ENCODE measurements around the gene ACTMAP.
"Not testable (repeated sequence)": the region's sequence is repeated elsewhere in the genome, so short reads cannot be mapped to it uniquely, and the experiment has no call there.

ACTMAP gene

GRCh38 chr19:40733149-40733548 lies 17.1 kb downstream of the ACTMAP start:
- H4K20me1 ChIP-seq (ENCODE audit: insufficient read depth, low read length): no peaks in the 10 kb centered on the region
- H3K9me3 ChIP-seq (replicated peaks; ENCODE audit: insufficient read depth, low read length): no peaks in the 10 kb centered on the region
- no peak overlapping the region for H3K27ac ChIP-seq (ENCODE audit: low read length)
- no peaks in the 10 kb centered on the region for H3K27me3 ChIP-seq (replicated peaks; ENCODE audit: insufficient read depth, low read length)
- H3K79me2 ChIP-seq (ENCODE audit: low read length): no peaks in the 10 kb centered on the region
- DNase-seq: no peak
- no peaks in the 10 kb centered on the region for H3K4me1 ChIP-seq (ENCODE audit: low read length)
- H3K36me3 ChIP-seq (replicated peaks; ENCODE audit: insufficient read depth, low read length): no peaks in the 10 kb centered on the region
- no peak overlapping the region for H3K9ac ChIP-seq (ENCODE audit: low read length)
- no peaks in the 10 kb centered on the region for H3K9me2 ChIP-seq (replicated peaks; ENCODE audit: insufficient read depth, low read length)
- TF ChIP-seq, protein P1, sequence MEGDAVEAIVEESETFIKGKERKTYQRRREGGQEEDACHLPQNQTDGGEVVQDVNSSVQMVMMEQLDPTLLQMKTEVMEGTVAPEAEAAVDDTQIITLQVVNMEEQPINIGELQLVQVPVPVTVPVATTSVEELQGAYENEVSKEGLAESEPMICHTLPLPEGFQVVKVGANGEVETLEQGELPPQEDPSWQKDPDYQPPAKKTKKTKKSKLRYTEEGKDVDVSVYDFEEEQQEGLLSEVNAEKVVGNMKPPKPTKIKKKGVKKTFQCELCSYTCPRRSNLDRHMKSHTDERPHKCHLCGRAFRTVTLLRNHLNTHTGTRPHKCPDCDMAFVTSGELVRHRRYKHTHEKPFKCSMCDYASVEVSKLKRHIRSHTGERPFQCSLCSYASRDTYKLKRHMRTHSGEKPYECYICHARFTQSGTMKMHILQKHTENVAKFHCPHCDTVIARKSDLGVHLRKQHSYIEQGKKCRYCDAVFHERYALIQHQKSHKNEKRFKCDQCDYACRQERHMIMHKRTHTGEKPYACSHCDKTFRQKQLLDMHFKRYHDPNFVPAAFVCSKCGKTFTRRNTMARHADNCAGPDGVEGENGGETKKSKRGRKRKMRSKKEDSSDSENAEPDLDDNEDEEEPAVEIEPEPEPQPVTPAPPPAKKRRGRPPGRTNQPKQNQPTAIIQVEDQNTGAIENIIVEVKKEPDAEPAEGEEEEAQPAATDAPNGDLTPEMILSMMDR (IDR thresholded peaks at IDR 0.05; ENCODE audit: low read length): no peak
- TF ChIP-seq EZH2 (optimal IDR thresholded peaks at IDR 0.05; ENCODE audit: low read depth, low read length): no peak
- TF ChIP-seq EZH2phosphoT487 (IDR thresholded peaks at IDR 0.05; ENCODE audit: low read length): no peak
- H3F3A ChIP-seq (ENCODE audit: insufficient read depth, low read length): no peaks in the 10 kb centered on the region
- no peak overlapping the region for H2AFZ ChIP-seq (ENCODE audit: low read length)
- no peak overlapping the region for H3K4me2 ChIP-seq (ENCODE audit: low read depth, low read length)
- H3K4me3 ChIP-seq (ENCODE audit: low read length): no peak overlapping the region

DNA sequence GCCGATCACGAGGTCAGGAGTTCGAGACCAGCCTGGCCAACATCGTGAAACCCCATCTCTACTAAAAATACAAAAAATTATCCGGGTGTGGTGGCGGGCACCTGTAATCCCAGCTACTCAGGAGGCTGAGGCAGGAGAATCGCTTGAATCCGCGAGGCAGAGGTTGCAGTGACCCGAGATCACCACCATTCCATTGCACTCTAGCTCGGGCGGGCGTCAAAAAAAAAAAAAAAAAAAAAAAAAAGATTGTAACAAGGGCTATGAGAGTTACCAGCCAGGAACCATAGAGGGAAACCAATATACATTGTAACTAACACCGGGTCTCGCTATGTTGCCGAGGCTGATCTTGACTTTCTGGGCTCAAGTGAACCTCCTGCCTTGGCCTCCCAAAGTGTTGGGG lies 18.0 kb downstream of the ACTMAP start:
- H2AFZ ChIP-seq (ENCODE audit: low read length); H3K9ac ChIP-seq (ENCODE audit: low read length); H3K36me3 ChIP-seq (replicated peaks; ENCODE audit: insufficient read depth, low read length); H3K4me2 ChIP-seq (ENCODE audit: low read depth, low read length); H3K4me3 ChIP-seq (ENCODE audit: low read length); DNase-seq; H3K27me3 ChIP-seq (replicated peaks; ENCODE audit: insufficient read depth, low read length); H3K9me3 ChIP-seq (replicated peaks; ENCODE audit: insufficient read depth, low read length); H3K79me2 ChIP-seq (ENCODE audit: low read length); H3F3A ChIP-seq (ENCODE audit: insufficient read depth, low read length); H3K4me1 ChIP-seq (ENCODE audit: low read length); H3K27ac ChIP-seq (ENCODE audit: low read length); H3K9me2 ChIP-seq (replicated peaks; ENCODE audit: insufficient read depth, low read length); H4K20me1 ChIP-seq (ENCODE audit: insufficient read depth, low read length): not testable (repeated sequence)

DNA sequence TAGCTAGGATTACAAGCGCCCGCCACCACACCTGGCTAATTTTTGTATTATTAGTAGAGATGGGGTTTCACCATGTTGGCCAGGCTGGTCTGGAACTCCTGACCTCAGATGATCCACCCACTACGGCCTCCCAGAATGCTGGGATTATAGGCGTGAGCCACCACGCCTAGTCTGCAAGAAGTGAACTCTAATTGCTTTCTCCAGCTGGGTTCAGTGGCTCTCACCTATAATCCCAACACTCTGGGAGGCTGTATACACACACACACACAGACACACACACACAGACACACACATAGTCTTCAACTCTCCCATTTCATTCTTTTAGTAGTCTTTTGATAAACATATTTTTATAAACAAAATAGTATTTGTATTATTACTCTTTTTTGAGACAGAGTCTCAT lies 20.2 kb downstream of the ACTMAP start:
- H3K36me3 ChIP-seq (replicated peaks; ENCODE audit: insufficient read depth, low read length); DNase-seq; H3K4me2 ChIP-seq (ENCODE audit: low read depth, low read length): not testable (repeated sequence)

GRCh38 chr19:40726279-40726678 lies 24.0 kb downstream of the ACTMAP start:
- no peak for DNase-seq
- no peak overlapping the region for H3K4me2 ChIP-seq (ENCODE audit: low read depth, low read length)
- no peaks in the 10 kb centered on the region for H3K9me2 ChIP-seq (replicated peaks; ENCODE audit: insufficient read depth, low read length)
- no peaks in the 10 kb centered on the region for H3K79me2 ChIP-seq (ENCODE audit: low read length)
- H3F3A ChIP-seq (ENCODE audit: insufficient read depth, low read length): no peaks in the 10 kb centered on the region
- H3K9ac ChIP-seq (ENCODE audit: low read length): no peak overlapping the region
- H3K27ac ChIP-seq (ENCODE audit: low read length): no peak overlapping the region
- no peaks in the 10 kb centered on the region for H3K4me1 ChIP-seq (ENCODE audit: low read length)
- no peak overlapping the region for H3K4me3 ChIP-seq (ENCODE audit: low read length)
- H3K9me3 ChIP-seq (replicated peaks; ENCODE audit: insufficient read depth, low read length): no peaks in the 10 kb centered on the region
- no peak overlapping the region for H2AFZ ChIP-seq (ENCODE audit: low read length)
- H4K20me1 ChIP-seq (ENCODE audit: insufficient read depth, low read length): no peaks in the 10 kb centered on the region
- no peak for TF ChIP-seq EZH2 (optimal IDR thresholded peaks at IDR 0.05; ENCODE audit: low read depth, low read length)
- TF ChIP-seq, protein P1 (IDR thresholded peaks at IDR 0.05; ENCODE audit: low read length): no peak
- no peak for TF ChIP-seq EZH2phosphoT487 (IDR thresholded peaks at IDR 0.05; ENCODE audit: low read length)
- H3K27me3 ChIP-seq (replicated peaks; ENCODE audit: insufficient read depth, low read length): no peaks in the 10 kb centered on the region
- H3K36me3 ChIP-seq (replicated peaks; ENCODE audit: insufficient read depth, low read length): no peaks in the 10 kb centered on the region

More for the DNA sequence above, 20.2 kb downstream of the ACTMAP start:
- not testable (repeated sequence) for H4K20me1 ChIP-seq (ENCODE audit: insufficient read depth, low read length); H2AFZ ChIP-seq (ENCODE audit: low read length); H3K4me1 ChIP-seq (ENCODE audit: low read length); H3K4me3 ChIP-seq (ENCODE audit: low read length); H3K27ac ChIP-seq (ENCODE audit: low read length); H3K79me2 ChIP-seq (ENCODE audit: low read length); H3K27me3 ChIP-seq (replicated peaks; ENCODE audit: insufficient read depth, low read length); H3F3A ChIP-seq (ENCODE audit: insufficient read depth, low read length); H3K9me3 ChIP-seq (replicated peaks; ENCODE audit: insufficient read depth, low read length); H3K9ac ChIP-seq (ENCODE audit: low read length); H3K9me2 ChIP-seq (replicated peaks; ENCODE audit: insufficient read depth, low read length)
